Pancreas (tissue), 10 donors: ENCODE results near the gene GRM7. TPM values are rescaled to one million over a fixed set of nuclear protein-coding genes. Genes with fewer than 3 reads are reported as not detected.

ENCODE experiments used
- ATAC-seq, 4 donors: fragments of 200-7000 bp; cut with Tn5 transposase; one replicate each; pipeline versions ENCODE4 v1.8.0 to v1.9.1; 2020; ENCODE audit warnings: mild to moderate bottlenecking in 4 of 4, moderate library complexity in 4 of 4
- DNase-seq, 6 donors: peaks; one replicate each; pipeline ENCODE4 v3.0.0-alpha.2; 2020
- FAIRE-seq: peaks from 2 replicates; lab custom pipeline; 2012; peaks lifted over from hg19 to GRCh38; lab: Jason Lieb, UNC
- H3K27ac ChIP-seq, 4 donors: fragments of 200-600 bp; sonication (generic); 1 replicate in 3 of 4; 2 replicates in 1 of 4; pipeline versions ENCODE4 v1.5.0 to v1.8.0; 2020
- H3K27me3 ChIP-seq, 4 donors: fragments of 200-600 bp; one replicate each; pipeline ENCODE4 v1.8.0; 2021
- H3K36me3 ChIP-seq, 3 donors: fragments of 200-600 bp; sonication (generic) in 1 of 3; one replicate each; pipeline versions ENCODE4 v1.5.0 to v1.8.0; 2020 to 2021
- H3K4me1 ChIP-seq, 3 donors: fragments of 200-600 bp; one replicate each; pipeline ENCODE4 v1.8.0; 2021
- H3K4me3 ChIP-seq, 4 donors: fragments of 200-600 bp; sonication (generic) in 2 of 4; one replicate each; pipeline versions ENCODE4 v1.5.0 to v1.8.0; 2020 to 2021
- H3K9me3 ChIP-seq, 4 donors: fragments of 200-600 bp; one replicate each; pipeline ENCODE4 v1.8.0; 2021
- WGBS, 2 donors: extraction: QIAGEN DNeasy Blood & Tissue Kit; methylation state at CpG; one replicate each; pipeline ENCODE4 v1.1.7; 2013; 5-methylcytosine and 5-hydroxymethylcytosine counted together
- intact Hi-C, 3 donors: fragments of 100-400 bp; cut with DNase I; formaldehyde crosslinking; loops; one replicate each; pipeline versions ENCODE4 v1.11.1 to v1.14.2; 2022
- polyA plus RNA-seq, 2 donors: library from polyadenylated mRNA; stranded (reverse); fragments of 200-250 nt; gene quantifications; one replicate each; pipeline ENCODE4 v1.2.3, GENCODE V29; 2013
- total RNA-seq, 6 donors: library from RNA; stranded (reverse); fragmentation: NEBNext Ultra II Directional in 4 of 6; extraction: Animal tissue kit (Norgen Biotek cat#: 25700) in 4 of 6; gene quantifications; one replicate each; pipeline versions ENCODE4 v1.2.1 to v1.2.4, GENCODE V29; 2021 to 2023
- TF ChIP-seq, protein P1 (sequence below), 4 donors: fragments of 200-600 bp; sonication (generic) in 3 of 4; IDR thresholded peaks; one replicate each; pipeline versions ENCODE4 v1.5.0 to v1.8.0; 2021; ENCODE audit warnings: antibody characterized with exemption in 4 of 4
- donor health status: healthy with polysubstance abuse.
- donor health status: DM: no; HTN: no; CAD: no; lungs with moderate emphysema.
- donor health status: DM: no; HTN: no; CAD: no.
- donor health status: control.
- donor health status: control.
- donor health status: Bipolar disorder and iron deficiency.
- donor health status: DM: yes; HTN: yes; CAD: no.
- donor health status: DM: no; HTN: no; CAD: no.
- donor health status: DM: no; HTN: no; CAD: no.
- donor health status: DM: yes; HTN: yes; CAD: no.

The GRM7 gene
- total and polyA plus RNA-seq, 8 donors = 0.03 to 0.28 (median 0.18) TPM; not detected in 4

DNA sequence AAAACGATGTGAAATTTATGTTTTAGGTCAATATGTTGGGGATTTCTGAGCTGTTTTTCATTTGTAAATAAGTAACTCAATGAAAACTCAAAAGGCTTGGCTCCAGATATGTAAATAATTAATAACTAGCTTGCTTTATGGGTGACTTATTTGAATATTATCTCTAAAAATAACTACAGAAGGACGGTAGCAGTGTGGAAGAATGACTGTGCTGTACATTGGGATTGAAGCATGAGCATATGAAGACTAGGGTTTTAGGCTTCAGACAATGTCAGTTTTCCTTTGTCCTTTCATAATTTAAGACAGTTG is 343.9 kb downstream of the GRM7 start:
- Histone ChIP-seq H3K27ac (no peak overlapping the region), H3K27me3 (no peaks in the 10 kb centered on the region), H3K36me3 (no peaks in the 10 kb centered on the region), H3K4me1 (no peaks in the 10 kb centered on the region), H3K9me3 (no peaks in the 10 kb centered on the region), H3K4me3 (no peak overlapping the region)
- FAIRE-seq = no peak
- no peak for DNase-seq
- intact Hi-C loops = no loop called here
- 8 to 13% methylated on average over 2 of the region's 2 CpGs for WGBS, 2 donors
- ATAC-seq = peak in 3 of 4 donors; percentile 30 to 64 (median 51)
- TF ChIP-seq, protein P1, sequence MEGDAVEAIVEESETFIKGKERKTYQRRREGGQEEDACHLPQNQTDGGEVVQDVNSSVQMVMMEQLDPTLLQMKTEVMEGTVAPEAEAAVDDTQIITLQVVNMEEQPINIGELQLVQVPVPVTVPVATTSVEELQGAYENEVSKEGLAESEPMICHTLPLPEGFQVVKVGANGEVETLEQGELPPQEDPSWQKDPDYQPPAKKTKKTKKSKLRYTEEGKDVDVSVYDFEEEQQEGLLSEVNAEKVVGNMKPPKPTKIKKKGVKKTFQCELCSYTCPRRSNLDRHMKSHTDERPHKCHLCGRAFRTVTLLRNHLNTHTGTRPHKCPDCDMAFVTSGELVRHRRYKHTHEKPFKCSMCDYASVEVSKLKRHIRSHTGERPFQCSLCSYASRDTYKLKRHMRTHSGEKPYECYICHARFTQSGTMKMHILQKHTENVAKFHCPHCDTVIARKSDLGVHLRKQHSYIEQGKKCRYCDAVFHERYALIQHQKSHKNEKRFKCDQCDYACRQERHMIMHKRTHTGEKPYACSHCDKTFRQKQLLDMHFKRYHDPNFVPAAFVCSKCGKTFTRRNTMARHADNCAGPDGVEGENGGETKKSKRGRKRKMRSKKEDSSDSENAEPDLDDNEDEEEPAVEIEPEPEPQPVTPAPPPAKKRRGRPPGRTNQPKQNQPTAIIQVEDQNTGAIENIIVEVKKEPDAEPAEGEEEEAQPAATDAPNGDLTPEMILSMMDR (IDR thresholded peaks at IDR 0.05) = no peak

DNA sequence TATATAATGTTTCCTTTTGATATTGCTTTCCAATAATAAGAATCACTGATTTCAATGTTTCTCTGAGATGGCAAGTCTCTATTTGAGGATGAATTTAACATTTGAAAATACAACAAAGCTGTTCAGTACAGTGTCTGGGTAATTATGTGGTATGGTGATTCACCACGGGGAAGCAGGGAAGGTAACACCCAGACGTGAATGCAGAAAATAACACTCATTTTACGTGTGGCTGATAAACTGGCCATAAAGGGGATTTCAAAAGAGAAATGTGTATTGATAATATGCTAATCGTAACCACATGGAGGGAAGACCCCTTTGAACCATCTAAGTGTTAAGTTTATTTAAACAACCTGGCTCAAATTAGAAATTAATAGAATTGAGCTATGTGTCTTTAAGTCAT is 344.6 kb downstream of the GRM7 start:
- intact Hi-C loops = no loop called here
- no peaks in the 10 kb centered on the region for H3K36me3 ChIP-seq
- WGBS, 2 donors = 58 to 71% methylated on average over 4 of the region's 4 CpGs
- peak in 1 of 4 donors; percentile 56 for ATAC-seq
- TF ChIP-seq, protein P1 (IDR thresholded peaks at IDR 0.05) = no peak
- H3K4me3 ChIP-seq = peak overlapping the region in 1 of 4 donors; percentile 9
- H3K27me3 ChIP-seq = no peaks in the 10 kb centered on the region
- no peak for DNase-seq
- H3K9me3 ChIP-seq = no peaks in the 10 kb centered on the region
- H3K27ac ChIP-seq = no peak overlapping the region
- FAIRE-seq = no peak
- H3K4me1 ChIP-seq = no peaks in the 10 kb centered on the region

GRCh38 chr3:7205962-7206361 is 345.0 kb downstream of the GRM7 start:
- Histone ChIP-seq H3K4me3 (peak overlapping the region in 1 of 4 donors; percentile 9), H3K36me3 (no peaks in the 10 kb centered on the region), H3K9me3 (no peaks in the 10 kb centered on the region), H3K27me3 (no peaks in the 10 kb centered on the region), H3K27ac (no peak overlapping the region), H3K4me1 (no peaks in the 10 kb centered on the region)
- no peak for FAIRE-seq
- peak in 3 of 4 donors; percentile 44 to 75 (median 47) for ATAC-seq
- TF ChIP-seq, protein P1 (IDR thresholded peaks at IDR 0.05) = no peak
- intact Hi-C loops = no loop called here
- no peak for DNase-seq
- 53 to 60% methylated on average over 4 of the region's 4 CpGs for WGBS, 2 donors

DNA sequence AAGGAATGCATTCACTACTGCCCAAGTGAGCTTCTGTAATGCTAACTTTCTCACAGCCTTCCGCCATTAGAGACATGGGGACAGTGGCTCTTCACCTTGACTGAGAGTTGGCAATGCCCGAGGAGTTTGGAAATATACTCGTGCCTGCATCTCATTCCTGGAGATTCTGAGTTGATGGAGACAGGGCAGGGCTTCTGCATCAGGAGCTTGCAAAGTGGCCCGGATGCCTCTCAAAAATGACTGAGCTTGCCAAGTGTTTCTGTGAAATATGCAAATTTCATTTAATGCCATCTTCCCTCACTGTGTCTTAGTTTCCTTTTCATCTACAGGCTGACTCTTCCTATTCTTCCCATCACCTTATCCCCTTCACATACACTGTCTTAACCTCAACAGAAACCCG is 346.2 kb downstream of the GRM7 start:
- intact Hi-C loops = no loop called here
- Histone ChIP-seq H3K27ac (no peak overlapping the region), H3K9me3 (no peaks in the 10 kb centered on the region), H3K4me1 (no peaks in the 10 kb centered on the region), H3K27me3 (no peaks in the 10 kb centered on the region), H3K4me3 (no peak overlapping the region), H3K36me3 (no peaks in the 10 kb centered on the region)
- ATAC-seq = no peak
- 76 to 89% methylated on average over 5 of the region's 5 CpGs for WGBS, 2 donors
- no peak for DNase-seq
- no peak for FAIRE-seq
- TF ChIP-seq, protein P1 (IDR thresholded peaks at IDR 0.05) = no peak

- intact Hi-C loops = no loop called here
Observed at GRCh38 chr3:7207928-7208327, 347.0 kb downstream of the GRM7 start.

More at GRCh38 chr3:7207928-7208327, 347.0 kb downstream of the GRM7 start:
- Histone ChIP-seq H3K4me1 (no peaks in the 10 kb centered on the region), H3K27me3 (no peaks in the 10 kb centered on the region), H3K27ac (no peak overlapping the region), H3K9me3 (no peaks in the 10 kb centered on the region), H3K36me3 (no peaks in the 10 kb centered on the region), H3K4me3 (no peak overlapping the region)
- DNase-seq = no peak
- no peak for FAIRE-seq
- ATAC-seq = no peak
- WGBS, 2 donors = 52 to 64% methylated on average over 2 of the region's 2 CpGs
- TF ChIP-seq, protein P1 (IDR thresholded peaks at IDR 0.05) = no peak
